ENCODE results near the gene PPP2CA.

GRCh38 chr5:134146651-134147518, 79.0 kb downstream of the PPP2CA start:
- no peak for TF ChIP-seq EZH2phosphoT487 (IDR thresholded peaks at IDR 0.05; ENCODE audit: insufficient read depth, low read depth)
- TF ChIP-seq EZH2 (IDR thresholded peaks at IDR 0.05; ENCODE audit: insufficient read depth, poor library complexity, severe bottlenecking), result no peak

Data from GM23248 (cell line).